Measurements from ENCODE around the gene USP37.

USP37 gene

DNA sequence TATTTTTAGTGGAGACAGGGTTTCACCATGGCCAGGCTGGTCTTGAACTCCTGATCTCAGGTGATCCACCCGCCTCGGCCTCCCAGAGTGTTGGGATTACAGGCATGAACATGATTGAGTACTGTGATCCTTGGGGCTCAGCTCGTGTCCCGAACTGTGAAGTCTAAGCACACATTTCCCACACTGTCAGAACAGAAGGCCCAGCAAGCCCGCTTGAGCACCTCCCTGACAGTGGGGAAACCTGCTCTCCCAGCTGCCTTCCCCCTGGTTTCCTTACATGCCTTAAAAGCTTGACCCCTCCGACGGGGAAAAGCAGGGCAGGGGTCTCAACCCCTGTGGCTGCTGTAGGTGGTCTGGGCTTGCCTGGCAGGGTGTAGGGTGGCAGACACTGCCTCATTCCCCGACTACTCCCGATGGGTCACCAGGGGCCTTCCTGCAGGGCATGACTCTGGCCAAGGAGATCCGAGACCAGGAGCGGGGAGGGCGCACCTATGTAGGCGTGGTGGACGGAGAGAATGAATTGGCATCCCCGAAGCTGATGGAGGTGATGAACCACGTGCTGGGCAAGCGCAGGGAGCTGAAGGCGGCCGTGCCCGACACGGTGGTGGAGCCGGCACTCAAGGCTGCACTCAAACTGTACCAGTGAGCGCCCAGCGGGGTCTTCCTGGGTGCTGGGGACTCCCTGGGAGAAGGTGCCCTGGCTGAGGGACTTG lies 139.1 kb downstream of the USP37 start:
- DNase-seq (ENCODE audit: low read depth), result no peak

DNA sequence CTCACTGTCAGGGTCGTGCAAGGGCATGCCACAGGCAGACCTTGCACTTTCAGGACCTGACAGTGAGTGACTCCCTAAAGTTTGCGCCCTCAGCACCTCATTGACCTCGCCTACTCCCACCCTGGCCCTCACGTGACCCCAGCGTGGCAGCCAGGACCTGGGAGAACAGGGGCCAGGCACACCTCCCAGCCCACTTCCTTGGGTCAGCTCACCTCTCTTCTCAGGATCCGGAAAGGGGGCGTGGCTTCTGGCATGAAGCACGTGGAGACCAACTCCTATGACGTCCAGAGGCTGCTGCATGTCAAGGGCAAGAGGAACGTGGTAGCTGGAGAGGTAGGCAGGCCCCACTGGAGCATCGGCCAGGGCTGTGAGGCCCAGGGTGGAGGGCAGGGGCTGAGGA lies 140.4 kb downstream of the USP37 start:
- DNase-seq (ENCODE audit: low read depth), result no peak

DNA sequence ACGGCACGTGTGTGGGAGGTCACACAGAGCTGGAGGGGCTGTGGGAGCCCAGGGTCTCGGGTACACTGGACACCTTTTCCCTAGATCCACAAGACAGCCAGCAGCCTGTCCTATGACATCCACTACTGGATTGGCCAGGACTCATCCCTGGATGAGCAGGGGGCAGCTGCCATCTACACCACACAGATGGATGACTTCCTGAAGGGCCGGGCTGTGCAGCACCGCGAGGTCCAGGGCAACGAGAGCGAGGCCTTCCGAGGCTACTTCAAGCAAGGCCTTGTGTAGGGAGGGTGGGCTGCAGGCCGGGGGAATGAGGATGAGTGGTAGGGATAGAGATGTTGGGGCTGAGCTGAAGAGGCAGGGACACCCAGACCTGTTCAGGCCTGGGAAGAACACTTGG lies 142.6 kb downstream of the USP37 start:
- no peak for DNase-seq (ENCODE audit: low read depth)

DNA sequence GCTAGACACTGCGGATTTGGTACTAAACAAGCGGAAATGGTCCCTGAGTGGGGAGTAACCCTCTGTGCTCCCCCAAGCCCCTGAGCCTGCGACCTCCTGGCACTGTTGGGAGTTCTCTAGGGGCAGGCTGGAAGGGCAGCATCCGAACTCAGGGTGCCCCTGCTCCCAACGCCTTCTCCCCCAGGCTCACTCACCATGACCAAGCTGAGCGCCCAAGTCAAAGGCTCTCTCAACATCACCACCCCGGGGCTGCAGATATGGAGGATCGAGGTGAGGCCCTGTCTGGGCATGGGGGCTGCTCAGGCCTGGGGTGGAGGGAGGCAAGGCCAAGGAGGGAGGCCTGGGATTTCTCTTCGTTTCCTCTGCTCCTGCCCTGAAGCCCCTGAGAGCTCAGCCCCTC lies 144.6 kb downstream of the USP37 start:
- no peak for DNase-seq (ENCODE audit: low read depth)

DNA sequence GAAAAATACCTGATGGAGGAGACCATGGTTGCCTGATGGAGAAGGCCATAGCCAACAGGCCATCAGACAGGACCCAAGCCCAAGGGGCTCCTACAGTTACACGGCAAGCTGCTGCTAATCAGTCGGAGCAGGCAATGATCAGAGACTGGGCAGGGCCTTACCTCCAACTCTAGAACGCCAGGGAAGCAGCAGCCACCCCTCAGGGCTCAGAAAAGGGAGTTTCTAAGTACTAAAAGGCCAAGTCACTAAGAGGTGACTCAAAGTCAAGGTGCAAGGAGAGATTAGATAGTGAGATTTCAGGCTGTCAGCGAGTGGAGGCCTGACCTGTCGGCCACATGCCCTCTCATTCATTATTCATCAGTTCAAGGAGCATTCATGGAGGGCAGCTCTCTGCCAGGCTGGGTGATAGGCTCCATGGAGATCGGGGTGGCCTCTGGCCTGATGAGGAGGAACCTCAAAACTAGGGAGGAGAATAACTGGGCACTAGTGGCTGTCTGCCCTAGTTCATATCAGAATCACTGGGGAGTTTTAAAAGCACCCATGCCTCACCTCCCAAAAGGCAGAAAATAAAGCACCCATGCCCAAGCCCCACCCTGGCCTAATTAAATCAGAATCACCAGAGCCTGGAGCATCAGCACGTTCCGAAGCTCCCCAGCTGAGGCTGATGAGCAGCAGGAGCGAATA lies 145.6 kb downstream of the USP37 start:
- no peak for DNase-seq (ENCODE audit: low read depth)

DNA sequence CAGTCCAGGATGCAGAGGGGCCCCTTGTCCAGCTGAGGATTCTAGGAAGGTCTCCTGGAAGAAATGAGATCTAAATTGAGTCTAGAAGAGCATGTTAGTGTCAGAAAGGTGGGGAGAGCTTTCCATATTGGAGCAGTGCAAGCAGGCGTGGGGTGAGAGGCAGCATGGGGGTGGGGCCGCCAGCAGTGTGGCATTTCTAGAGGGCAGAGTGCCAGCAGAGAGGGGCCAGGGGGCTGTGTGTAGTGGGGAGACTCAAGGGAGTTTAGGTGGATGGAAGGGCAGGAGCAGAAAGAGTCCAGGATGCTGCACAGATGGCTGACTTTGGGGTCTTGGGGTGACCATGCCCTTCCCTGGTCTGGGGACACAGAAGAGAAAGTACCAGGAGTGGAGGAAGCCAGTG lies 147.1 kb downstream of the USP37 start:
- no peak for DNase-seq (ENCODE audit: low read depth)

DNA sequence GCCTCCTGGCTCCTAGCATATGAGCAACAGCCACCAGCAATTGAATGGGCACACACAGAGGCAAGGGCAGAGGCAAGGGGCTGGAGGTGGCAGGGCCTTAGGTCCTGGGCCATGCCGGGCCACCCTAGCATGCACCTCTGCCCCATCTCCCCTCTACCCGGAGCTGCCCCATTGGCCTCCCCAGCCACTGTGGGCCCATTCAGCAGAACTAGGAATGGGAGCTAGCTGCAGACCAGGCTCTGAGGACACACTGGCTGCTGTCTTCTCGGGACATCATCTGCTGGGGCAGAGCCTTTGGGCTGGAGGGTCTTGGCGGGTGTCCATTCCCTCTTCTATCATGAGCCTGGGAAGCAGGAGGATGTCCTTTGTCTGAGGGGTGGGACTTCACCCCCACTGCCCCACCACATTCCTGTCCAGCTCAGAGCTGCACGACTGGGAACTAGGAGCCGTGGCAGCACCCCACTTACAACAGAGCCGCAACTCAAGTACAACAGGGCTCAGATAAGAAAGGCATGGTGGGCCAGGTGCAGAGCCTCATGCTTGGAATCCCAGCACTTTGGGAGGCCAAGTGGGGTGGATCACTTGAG lies 148.4 kb downstream of the USP37 start:
- no peak for DNase-seq (ENCODE audit: low read depth)

DNA sequence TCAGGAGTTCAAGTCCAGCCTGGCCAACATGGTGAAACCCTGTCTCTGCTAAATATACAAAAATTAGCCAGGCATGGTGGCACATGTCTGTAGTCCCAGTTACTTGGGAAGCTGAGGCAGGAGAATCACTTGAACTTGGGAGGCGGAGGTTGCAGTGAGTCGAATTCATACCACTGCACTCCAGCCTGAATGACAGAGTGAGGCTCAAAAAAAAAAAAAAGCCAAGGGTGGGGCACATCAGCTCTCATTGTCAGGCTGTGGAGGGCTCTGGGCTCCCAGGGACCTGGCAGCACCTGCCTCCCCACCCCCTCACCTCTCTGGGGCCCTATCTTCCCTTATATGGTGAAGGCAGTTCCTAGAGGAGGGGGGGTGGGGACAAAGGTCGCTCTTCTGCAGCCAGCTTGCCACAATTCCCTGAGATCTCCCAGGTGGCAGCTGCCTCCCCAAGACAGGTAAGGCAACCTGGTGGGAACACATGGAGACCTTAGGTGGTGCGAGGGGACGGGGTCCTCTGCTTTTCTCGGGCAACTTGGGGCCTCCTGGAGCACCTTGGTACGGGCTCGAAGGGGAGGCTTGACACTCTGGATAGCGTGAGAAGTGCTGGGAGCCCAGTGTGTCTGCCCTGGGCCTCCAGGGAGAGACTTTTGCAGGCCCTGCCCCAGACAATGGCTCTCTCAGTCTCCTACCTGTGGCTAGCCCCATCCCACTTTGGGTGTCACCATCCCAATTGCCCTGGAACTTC lies 149.3 kb downstream of the USP37 start, which contains the start of gene VIL1:
Gene VIL1 (plus strand): TSS at position 407 of the 742 bp plus-strand sequence. CDS start 4,656 bp downstream, outside the sequence.
- DNase-seq (ENCODE audit: low read depth), result no peak

DNA sequence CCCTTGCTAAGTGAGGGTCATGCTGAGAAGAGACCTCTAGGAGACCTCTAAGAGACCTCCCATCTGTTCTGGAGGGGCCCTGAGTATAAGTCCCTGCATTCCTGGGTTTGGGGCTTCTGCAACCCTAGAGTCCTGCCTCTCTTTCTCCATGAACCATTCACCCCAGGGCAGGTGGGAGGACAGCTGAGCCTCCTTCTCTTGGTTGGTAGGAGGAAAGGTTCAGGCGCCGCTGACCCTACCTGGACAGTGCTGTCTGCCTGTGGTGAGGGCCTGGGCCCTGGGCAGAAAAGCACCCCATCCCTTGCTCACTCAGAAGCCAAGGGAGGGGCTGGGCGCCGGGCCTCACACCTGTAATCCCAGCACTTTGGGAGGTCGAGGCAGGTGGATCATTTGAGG lies 149.8 kb downstream of the USP37 start:
- DNase-seq (ENCODE audit: low read depth), result no peak

DNA sequence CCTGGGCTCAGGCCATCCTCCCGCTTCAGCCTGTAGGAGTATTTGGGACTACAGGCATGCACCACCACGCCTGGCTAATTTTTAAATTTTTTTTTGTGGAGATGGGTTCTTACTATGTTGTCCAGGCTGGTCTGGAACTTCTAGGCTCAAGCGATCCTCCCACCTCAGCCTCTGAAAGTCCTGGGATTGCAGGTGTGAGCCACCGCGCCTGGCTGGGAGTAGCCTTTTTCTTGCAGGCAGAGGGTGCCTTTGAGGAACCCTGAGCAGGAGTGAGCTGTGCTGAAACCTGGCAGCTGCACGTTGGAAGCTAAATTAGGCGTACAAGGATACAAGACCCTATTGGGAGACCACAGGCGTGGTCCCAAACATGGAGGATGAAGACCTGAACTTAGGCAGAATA lies 160.4 kb downstream of the USP37 start:
- no peak for DNase-seq (ENCODE audit: low read depth)

DNA sequence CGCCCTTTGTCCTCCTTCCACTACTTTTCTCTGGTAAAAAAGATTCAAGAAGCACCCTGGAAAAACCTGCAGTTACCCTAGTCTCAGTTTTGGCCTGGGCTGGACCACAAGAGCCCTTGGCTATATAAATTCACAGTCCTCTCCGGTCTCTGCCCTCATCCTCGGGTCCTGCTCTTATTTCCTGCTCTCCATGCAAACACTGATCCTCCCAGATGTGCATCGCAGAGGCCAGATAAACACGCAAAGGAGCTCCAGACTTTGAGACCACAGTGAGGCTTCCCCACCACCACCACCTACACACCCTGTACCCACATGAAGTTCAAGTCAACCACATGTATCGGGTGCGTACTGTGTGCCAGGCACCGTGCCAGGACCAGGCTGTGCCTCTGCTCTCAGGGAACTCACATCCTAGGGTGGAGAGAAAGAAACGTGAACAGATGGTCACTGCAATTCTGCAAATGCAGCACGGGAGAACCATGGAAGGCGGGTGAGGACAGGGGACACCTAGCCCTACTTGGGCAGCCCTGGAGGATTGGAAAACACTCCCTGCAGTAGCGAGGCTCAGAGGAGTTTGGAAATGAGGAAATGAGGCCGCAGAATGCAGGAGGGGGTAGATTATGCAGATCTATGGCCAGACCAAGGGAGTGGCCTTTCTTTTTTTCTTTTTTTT lies 161.1 kb downstream of the USP37 start:
- no peak for DNase-seq (ENCODE audit: low read depth)

DNA sequence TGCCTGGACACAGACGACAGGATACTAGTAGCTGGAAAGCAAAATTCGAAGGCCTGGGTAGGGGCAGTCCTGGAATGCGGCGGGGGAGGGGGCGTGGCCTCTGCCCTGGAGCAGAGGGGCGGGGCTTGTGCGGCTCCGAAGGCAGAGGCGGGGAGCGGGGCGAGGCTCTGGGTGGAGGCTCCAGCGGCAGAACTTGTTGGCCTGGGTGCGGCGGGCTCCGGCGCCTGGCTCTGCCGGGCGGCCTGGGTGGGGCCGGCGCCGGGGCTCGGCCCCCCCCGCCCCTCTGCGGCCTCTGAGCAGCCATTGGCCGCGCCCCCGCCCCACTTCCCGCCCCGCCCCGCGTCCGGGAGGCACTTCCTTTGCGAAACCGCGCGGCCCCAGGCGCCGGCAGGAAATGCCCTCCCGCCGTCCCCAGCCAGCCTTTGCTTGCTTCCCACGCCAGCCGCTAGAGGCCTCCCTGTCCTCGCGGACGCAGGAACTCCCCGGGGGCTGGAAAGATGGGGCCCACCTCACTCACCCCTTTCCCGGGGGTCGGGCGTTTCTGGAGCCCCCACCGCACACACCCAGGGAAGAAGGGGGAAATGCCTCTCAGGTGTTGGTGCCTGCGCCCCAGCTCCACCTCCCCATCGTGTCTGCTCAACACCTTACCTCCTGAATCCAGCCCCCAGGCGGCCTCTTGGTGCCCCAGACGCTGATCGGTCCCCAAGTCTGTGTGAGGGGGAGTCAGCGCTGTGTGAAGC lies 161.8 kb downstream of the USP37 start:
- DNase-seq (ENCODE audit: low read depth), result peak; percentile 89

DNA sequence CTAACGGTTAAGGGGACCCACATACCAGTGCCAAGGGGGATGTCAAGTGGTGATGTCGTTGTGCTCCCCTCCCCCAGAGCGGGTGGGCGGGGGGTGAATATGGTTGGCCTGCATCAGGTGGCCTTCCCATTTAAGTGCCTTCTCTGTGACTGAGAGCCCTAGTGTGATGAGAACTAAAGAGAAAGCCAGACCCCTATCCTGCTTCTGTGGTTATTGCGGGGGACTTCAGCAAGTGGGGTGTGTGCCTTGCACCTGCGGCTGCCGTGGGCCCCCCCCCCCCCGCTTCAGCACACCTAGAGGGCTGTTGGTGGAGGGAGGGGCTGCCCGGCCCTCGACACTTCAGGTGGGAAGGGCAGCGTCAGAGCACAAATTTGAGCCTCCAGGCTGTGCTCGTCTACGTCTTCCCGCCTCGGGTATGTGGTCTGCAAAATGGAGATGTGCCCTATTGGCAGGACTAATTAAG lies 162.4 kb downstream of the USP37 start:
- DNase-seq (ENCODE audit: low read depth), result no peak

DNA sequence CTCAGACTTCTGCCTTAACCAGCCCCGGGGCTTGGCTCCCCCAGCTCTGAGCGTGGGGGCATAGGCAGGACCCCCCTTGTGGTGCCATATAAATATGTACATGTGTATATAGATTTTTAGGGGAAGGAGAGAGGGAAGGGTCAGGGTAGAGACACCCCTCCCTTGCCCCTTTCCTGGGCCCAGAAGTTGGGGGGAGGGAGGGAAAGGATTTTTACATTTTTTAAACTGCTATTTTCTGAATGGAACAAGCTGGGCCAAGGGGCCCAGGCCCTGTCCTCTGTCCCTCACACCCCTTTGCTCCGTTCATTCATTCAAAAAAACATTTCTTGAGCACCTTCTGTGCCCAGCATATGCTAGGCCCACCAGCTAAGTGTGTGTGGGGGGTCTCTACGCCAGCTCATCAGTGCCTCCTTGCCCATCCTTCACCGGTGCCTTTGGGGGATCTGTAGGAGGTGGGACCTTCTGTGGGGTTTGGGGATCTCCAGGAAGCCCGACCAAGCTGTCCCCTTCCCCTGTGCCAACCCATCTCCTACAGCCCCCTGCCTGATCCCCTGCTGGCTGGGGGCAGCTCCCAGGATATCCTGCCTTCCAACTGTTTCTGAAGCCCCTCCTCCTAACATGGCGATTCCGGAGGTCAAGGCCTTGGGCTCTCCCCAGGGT lies 162.9 kb downstream of the USP37 start:
- DNase-seq (ENCODE audit: low read depth), result no peak

DNA sequence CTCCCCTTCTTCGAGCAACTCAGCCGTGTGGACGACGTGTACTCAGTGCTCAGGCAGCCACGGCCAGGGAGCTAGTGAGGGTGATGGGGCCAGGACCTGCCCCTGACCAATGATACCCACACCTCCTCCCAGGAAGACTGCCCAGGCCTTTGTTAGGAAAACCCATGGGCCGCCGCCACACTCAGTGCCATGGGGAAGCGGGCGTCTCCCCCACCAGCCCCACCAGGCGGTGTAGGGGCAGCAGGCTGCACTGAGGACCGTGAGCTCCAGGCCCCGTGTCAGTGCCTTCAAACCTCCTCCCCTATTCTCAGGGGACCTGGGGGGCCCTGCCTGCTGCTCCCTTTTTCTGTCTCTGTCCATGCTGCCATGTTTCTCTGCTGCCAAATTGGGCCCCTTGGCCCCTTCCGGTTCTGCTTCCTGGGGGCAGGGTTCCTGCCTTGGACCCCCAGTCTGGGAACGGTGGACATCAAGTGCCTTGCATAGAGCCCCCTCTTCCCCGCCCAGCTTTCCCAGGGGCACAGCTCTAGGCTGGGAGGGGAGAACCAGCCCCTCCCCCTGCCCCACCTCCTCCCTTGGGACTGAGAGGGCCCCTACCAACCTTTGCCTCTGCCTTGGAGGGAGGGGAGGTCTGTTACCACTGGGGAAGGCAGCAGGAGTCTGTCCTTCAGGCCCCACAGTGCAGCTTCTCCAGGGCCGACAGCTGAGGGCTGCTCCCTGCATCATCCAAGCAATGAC lies 163.6 kb downstream of the USP37 start:
- no peak for DNase-seq (ENCODE audit: low read depth)

DNA sequence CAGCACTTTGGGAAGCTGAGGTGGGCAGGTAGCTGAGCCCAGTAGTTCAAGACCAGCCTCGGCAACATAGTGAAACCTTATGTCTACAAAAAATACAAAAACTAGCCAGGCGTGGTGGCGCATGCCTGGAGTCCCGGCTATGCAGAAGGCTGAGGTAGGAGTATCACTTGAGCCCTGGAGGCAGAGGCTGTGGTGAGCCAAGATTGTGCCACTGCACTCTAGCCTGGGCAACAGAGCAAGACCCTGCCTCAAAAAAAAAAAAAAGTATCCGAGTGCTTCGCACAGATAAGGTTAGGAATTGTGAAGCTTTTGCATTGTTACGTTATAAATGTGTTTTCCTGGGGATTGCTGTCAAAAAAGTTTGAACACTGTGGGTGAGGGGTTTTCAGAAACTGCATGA lies 164.3 kb downstream of the USP37 start:
- DNase-seq (ENCODE audit: low read depth), result no peak

DNA sequence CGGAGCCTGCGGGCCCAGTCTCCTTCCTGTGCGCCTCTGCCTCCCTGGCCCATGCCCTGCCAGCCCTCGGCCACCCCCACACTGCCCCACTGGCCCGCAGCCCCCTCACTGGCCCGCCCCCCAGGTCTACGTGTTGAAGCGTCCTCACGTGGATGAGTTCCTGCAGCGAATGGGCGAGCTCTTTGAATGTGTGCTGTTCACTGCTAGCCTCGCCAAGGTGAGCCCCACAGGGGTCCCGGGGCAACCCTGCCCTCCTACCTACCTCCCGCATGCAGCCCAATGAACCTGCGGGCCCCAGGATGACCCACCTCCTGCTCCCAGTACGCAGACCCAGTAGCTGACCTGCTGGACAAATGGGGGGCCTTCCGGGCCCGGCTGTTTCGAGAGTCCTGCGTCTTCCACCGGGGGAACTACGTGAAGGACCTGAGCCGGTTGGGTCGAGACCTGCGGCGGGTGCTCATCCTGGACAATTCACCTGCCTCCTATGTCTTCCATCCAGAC lies 165.2 kb downstream of the USP37 start:
- no peak for DNase-seq (ENCODE audit: low read depth)

DNA sequence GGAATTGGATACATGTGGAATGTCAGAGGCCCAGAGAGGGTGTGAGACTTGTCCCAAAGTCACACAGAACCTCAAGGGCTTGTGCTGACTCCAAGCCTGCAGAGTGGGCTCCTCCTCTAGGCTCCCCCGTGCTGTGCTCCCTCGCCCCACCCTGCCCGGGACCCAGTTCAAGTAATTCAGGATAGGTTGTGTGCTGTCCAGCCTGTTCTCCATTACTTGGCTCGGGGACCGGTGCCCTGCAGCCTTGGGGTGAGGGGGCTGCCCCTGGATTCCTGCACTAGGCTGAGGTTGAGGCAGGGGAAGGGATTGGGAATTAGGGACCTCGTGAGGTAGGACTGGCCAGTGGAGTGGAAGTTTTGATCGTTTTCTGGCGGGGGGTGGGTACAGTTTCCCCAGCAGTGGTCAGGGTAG lies 165.7 kb downstream of the USP37 start:
- no peak for DNase-seq (ENCODE audit: low read depth)

DNA sequence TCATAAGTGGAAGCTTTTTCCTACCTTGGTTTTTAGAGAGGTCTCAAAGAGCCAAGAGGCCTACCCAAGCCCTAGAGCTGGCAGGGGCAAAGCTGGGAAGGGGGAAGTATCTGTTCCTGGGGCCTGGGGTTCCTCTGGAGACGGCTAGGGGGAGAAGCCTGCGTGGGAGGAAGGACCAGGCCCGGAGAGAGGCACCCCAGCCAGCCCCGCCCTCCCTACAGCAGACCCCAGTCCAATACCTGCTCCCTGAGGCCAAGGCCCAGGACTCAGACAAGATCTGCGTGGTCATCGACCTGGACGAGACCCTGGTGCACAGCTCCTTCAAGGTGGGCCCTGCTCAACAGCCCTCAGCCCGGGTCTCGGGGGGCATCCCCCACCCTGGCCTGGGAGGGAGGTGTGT lies 166.3 kb downstream of the USP37 start:
- DNase-seq (ENCODE audit: low read depth), result no peak

All from stromal cell of bone marrow (primary cell).